ENCODE results near the gene CENPX.
A peak's percentile ranks its signal among the peaks of the same experiment; 100 is the strongest.

Gene CENPX

DNA sequence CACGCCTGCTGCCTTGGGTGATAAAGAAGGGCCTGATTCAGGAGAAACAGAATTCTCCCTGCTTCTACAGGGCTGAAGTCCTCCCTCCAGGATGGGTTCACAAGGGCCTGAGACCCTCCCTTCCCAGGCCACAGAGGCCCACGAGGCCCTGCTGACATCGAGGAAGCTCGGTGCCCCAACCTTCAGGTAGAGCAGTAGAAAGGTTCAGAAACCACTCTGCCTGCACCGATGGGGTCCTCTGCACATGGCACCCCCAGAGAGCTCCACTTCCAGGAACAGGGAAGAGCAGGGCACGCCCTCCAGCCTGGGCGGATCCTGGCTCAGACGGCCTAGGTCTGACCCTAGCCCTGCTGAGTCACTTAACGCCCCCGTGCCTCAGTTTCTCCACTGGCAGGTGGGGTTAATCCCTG lies 773 bp downstream of the CENPX start:
- DNase-seq, result no peak

DNA sequence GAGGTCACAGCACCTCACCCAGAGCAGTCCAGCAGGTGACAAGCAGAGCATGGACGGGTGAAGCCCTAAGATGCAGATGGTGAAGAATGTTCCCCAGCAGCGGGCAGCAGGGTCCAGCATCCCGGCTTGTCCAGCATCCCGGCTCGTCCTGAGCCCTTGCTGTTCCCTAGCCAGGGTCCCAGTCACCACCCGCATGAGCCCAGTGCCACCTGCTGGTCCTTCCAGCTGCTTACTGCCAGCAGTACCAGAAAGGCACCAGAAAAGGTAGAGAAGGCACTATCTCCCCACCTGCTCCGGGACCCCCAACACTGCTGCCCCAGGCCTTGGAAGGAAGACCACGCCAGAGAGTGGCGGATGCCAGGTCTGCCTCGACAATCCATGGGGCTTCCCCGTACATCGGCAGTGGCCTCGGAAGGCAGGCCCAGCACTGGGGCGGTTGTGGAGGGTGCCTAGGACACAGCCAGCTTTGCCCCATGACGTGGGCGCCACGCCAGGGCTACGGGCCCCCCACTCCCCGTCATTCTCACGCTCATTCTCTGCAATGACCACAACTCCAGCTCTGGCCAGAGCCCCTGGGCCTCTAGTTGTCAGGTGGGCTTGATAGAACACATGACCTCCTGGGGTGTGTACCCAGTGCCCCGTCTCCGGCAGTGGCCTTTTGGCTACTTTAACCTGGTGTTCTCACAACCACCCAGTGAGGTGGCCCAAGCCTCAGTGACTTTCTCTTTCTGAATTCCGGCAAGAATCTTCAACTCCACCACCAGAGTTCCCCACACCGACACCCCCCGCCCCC lies 1.4 kb downstream of the CENPX start:
- DNase-seq, result peak; percentile 81

DNA sequence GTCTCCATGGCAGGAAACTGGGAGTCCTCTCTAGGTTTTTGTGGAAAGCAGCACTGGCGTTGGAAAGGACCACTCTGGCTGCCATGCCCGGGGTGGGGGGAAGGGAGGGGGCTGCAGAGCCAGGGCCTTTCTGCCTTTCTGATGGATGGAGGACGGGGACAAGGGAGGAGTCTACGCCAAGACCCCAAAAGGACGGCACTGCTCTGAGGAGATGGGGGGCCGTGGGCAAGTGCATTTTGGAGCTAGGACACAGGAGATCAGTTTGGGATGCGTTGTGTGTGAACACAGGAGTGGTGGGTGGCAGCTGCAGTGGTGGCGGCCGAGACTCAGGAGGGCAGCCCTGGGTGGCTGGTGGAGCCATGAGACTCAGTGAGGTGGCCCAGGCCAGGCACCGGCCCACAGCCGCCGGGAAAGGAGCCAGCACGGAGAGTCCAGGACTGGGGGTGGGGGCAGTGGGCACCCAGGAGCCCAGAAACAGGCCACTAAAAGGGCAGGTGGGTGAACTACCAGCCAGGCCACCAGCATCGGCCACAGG lies 2.0 kb downstream of the CENPX start:
- DNase-seq, result no peak

DNA sequence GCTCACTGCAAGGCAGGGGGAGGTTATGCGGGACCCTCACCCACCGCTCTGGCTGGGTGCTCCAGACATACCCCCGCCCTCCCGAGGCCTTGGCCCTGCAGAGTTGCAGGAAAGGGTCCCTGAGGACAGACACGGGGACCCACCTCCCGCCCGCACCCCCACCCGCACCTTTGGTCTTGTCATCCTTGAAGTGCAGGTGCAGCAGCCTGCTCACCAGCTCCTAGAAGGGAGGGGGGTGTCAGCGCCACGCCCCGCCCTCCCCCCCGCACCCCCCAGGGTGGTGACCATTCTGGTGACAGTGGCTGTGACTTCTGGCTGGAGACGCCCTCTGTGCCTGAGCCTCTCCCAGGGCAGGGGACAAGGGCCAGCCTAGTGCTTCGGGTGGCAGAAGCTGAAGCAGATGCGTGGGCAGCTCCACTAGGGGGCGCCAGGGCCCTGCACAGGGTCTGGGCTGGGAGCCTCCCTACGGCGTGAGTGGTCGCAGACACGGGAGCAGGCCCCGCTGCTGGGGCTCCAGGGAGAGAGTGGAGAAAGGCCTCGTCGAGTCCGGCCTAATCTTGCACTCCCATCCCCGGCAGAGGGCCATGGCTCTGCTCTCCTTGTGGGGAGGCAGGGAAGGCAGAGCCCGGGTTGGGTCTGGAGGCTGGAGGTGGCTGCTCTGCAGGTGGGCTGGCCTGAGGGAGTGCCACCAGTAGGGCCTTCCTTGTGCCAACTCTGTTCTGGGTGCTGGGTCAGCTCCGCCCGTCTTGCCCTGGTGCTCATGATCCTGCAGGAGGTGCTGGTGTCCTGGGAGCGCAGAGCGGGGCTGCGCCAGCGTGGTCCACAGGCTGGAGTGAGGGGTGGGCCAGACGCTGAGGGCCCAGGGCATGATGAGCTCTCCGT lies 2.7 kb downstream of the CENPX start:
- no peak for DNase-seq

DNA sequence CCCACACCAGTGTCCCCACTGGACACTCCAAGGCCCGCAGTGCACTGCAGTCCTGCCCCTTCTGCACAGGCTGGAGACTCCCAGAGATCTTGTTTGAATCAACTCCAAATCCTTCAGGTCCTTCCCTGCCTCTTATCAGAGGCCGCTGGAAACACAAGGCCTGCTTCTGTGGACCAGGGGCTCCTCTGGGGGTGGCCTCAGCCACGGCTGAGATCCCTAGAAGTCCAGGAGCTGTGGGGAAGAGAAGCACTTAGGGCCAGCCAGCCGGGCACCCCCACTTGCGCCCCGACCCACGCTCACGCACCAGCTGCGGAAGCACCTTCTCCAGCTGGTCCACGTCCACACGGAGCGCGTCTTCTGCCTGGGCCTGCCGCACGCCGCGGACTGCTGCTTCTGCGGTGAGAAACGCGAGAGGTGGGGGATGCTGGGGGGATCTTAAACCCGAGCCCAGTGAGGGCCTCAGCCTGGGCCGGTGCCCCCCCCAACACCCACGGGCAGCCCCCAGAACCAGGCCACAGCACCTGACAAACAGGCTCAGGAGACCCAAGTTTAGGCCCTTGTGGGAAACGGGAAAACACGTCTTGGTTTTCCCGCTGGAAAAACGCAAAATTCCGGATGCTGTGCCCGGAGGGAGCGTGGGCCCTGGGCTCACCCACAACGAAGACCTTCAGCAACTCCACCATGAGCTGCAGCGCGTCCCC lies 3.5 kb downstream of the CENPX start:
- no peak for DNase-seq

DNA sequence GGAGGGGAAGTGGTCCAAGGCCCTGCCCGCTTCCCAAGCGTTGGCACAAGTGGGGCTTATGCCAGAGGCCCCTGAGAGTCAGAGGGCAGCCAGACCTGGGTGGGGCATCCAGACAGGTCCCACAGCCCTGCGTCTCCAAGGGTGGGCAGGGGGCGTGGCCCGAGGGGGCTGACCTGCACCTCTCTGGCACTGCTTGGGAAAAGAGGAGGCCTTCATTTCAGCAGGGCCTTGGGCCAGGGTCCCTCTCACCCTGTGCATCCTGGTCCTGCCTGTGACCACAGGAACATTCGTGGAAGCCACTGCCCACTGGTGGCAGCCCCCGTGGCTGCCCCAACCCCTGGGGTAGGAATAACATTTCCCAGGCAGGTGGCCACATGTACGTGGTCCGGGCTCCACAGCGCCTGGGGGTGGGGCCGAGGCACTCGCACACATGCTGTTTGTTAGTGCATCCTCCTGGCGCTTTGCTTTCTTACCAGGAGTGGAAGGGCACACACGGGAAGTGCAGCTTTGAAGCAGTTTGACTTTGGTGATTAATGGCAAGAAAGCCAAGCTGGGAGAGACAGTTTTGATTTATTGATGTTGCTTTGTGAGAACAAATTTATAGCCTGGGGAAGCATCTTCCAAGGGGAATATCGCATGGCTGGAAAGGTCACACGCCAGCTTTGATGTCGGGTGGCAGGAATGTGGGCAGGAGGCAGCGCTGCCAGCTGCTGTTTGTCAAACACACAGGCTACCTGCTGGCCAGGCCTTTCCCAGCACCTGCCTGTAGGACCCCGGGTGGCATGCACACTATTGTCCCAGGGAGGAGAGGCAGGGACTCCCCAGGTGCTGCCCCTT lies 4.3 kb downstream of the CENPX start:
- no peak for DNase-seq

DNA sequence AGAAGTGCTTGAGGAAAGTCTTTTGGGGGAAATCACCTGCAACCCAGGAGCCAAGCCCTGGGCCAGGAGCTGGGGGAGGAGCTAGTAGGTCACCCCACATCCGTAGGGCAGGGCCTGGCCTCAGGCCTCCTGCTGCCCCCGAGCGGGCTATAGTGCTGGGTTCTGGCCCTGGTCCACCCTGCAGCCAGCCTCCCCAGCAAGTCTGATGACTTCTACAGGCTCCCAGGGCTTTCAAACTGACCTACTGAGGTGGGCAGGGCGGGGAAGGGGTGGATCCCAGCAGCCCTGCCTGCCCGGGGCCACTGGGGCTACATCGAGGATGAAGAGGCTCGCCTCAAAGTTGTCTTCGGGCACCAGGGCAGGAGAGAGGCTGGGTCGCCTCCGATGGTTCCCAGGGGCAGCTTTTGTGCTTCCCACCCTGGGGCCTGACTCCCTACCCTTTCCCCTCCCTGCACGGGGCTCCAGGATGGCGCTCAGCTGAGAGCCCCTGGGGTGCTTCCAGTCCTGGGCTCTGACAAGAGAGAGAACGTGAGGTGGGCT lies 5.0 kb downstream of the CENPX start:
- DNase-seq, result no peak

DNA sequence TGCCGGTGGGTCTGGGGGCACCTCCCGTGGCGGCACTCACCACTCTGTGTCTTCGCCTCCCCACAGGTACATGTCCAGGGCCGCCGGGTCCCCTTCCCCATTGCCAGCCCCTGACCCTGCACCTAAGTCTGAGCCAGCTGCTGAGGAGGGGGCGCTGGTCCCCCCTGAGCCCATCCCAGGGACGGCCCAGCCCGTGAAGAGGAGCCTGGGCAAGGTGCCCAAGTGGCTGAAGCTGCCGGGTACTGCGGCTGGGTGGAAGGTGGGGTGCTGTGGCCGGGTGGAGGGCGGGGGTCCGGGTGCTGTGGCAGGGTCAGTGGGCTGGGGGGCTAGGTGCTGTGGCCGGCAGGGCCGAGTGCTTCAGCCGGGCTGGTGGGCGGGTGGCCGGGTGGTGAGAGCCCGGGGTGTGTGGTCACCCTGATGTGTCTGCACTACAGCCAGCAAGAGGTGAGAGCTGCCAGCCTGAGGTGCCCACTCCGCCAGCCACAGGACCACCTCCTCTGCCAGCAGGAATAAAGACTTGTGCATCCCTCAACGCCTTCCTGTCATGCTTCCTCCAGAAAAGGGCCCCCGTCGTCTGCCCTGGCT lies 5.7 kb downstream of the CENPX start:
- no peak for DNase-seq

DNA sequence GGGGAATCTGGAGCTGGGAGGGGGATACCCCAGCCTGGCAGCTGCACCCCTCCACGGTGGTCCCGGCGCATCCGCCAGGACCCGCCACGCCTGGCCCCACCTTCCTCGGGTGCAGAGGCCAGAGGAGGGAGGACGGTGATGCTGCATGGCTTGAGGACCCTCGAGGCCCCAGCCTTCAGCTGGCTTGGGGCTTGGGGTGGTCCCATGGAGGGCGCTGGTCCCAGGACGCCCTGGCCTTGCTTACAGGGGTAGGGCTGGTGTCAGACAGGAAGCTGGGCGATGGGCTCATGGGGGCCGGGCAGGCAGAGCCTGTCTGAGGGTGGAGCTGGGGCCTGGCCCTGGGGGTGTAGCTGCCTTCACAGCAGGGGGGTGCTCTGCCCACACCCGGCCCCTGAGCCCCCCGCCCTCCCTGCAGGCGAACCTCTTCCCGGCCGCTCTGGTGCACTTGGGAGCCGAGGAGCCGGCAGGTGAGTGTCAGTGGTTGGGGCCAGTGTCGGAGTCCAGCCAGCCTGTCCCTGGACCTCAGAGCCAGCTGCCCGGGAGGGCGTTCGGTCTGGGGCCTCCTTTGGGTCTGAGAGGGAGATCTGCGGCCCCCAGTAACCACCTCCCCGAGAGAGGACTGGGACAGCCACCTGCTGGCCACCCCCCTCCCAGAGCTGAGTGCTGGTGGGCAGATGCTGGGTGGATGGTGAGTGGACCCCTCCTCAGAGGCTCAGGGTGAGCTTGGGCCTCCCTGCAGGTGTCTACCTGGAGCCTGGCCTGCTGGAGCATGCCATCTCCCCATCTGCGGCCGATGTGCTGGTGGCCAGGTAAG lies 6.4 kb downstream of the CENPX start:
- no peak for DNase-seq

DNA sequence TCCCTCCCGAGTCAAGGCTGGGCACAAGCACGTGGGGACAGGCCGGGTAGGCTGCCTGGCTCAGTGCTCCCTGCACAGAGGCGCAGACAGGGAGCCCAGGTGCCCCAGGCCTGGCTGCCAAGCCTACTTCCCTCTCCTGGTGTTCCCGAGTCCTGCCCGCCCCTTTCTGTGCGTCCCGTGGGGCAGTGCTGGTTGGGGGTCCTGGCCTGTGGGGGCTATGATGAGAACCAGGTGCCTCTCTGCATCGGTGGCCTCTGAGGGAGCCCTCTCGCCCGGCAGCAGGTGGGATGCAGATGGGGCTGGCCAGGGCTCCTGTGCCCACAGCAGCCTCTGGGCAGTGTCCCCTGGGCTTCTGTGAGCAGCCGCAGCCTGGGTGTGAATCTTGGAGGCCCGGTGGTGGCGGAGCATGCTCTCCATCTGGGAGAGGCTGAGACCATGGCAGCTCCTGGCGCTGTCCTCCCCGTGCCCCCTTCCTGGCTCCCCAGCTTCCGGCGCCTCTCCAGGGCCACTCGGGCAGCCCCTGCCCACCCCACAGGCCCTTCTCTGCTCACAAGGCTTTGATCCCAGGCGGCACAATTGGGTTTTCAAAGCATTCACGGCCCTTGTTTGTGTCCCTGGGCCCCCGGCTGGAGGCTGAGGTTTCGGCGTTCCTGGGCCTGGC lies 7.2 kb downstream of the CENPX start:
- DNase-seq, result no peak

DNA sequence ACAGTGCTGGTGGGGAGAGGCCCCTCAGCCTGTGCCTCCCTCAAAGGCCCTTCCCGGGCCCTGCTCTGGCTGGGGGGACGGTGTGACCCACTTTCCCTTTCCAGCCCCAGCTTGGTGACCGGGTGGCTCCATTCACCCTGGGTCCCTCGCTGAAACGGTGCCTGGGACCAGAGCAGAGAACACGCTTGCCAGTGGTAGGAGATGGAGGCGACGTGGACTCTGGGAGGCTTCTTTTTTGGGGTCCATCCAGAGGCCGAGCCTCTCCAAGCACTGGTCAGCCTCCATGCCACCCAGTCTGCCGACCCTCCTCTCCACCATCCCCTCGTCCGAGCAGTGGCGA lies 7.7 kb downstream of the CENPX start:
- no peak for DNase-seq

DNA sequence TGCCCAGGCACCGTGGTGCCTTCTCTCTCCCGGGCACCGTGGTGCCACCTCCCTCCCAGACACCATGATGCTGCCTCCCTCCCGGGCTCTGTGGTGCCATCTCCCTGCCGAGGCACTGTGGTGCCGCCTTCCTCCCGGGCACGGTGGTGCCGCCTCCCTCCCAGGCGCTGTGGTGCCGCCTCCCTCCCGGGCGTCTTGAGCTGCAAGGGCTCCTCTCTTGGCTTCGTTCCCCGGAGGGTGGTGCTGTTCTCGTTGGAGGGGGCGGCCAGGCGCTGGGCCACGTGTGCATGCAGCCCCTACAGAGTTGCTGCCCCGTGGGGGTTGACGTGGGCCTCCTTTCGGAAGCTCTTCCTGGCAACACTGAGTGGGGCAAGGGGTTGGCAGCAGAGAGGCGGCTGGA lies 8.2 kb downstream of the CENPX start:
- DNase-seq, result no peak

DNA sequence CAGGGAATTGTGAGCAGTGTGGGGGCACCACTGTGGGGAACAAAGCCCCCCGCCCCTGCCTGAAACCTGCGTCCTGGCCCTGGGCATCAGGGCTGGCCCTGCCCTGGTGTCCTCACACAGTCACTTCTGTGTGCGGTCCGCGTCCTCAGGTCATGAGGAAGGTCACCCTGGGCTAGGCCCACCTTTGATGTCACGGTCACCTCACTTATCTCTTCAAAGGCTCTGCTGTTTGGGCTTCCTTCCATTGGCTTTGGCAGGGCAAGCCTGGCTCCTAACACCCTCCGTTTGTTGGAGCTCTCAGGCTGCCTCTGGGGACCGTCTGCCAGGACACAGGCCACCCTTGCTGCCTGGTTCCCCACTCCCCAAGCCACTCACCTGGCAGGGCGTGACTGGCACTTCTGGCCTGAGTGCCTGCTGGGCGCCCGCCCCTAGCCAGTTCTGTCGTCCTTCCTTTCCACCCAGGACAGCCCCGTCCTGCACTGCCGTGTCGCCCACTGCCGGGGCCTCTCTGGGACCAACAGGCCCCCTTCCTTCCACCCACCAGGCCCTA lies 8.8 kb downstream of the CENPX start:
- DNase-seq, result no peak

DNA sequence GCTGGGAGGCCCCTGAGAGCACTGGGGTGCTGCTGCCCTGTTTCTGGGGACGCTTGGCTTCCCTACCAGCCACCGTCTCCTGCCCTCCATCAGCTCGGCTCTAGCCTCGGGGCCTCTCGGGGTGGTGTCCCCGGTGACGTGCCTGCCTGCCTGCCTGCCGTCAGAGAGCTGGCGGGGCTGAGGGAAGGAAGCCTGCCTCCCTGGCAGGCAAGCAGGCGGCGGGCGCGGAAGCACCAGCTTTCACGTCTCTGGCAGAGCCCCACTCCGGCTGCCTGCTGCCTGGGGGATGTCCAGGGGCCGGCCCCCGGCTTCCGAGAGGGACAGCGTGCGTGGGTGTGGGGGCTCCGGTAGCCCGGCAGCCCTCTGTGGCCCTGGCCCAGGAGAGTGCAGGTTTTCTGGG lies 9.3 kb downstream of the CENPX start:
- peak; percentile 75 for DNase-seq

DNA sequence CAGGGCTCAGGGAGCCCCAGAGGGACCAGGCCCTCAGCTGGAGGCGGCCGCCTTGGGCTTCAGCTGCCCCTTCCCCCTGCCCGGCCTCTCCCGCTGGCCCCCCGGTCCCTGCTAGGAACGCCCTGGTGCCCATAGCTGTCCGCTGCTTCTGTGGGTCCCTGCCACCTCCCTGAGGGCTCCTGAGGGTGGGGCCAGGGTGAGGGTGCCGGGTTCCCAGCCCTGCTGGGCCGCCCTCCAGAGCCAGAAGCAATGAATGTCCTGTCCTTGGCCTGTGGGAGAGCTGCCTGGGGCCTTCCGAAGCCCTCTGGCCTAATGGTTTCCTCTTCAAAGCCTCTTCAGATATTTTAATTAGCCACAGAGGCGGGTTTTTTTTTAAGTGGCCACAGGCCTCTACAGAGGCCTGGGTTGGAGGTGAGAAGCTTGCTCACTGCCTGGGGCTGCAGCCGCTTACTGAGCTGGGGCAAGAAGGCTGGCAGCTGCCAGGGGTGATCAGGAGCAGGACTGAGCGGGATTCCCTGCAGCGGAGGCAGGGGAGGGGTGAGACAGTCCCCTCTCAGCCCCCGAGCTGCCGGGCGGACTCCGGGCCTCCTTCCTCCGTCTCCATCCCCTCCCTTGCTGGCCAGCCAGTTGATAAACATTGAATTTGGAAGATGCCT lies 9.9 kb downstream of the CENPX start:
- DNase-seq, result no peak

DNA sequence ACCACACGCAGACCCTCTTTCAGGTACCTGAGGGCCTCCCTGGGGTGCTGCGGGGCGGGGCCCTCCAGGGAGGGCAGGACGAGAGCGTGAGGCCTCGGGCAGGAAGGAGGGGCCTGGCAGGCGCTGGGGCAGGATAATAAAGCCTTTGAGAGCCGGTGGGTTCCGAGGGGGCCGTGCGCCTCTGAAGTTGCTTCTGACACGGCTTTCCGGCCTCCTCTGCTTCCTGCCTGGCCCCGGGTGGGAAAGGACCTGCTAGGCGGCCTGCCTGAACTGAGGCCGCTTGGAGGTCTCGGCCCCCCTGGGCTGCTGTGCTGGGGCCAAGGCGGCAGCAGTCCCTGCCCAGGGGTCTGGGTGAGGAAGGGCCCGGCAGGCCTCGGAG lies 10.4 kb downstream of the CENPX start:
- DNase-seq, result no peak

DNA sequence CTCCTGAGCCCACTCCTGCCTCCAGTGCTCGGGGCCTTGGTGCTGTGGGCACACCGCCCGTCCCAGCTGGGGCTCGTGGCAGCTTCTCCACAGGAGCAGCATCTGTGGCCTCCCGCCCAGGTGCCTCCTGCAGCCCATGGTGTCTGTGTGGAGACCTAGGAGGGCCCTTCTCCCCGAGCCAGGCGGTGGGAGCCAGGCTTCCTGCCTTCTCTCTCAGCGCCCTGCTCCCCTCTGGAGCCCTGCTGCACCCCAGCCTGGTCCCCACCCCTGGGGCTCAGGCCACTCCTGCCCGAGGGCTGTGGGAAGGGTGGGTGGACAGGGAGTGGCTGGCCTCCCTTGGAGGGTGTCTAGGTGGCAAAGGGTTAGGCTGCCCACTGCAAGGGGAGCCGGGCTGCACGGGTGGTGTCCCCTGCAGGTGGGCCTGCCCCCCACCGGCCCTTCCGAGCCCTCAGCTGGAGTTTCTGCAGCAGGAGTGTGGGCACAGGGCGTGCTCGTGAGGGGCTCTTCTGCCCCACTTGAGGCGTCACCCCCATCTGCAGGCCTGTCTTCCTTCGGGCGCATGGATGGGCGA lies 11.0 kb downstream of the CENPX start:
- no peak for DNase-seq

DNA sequence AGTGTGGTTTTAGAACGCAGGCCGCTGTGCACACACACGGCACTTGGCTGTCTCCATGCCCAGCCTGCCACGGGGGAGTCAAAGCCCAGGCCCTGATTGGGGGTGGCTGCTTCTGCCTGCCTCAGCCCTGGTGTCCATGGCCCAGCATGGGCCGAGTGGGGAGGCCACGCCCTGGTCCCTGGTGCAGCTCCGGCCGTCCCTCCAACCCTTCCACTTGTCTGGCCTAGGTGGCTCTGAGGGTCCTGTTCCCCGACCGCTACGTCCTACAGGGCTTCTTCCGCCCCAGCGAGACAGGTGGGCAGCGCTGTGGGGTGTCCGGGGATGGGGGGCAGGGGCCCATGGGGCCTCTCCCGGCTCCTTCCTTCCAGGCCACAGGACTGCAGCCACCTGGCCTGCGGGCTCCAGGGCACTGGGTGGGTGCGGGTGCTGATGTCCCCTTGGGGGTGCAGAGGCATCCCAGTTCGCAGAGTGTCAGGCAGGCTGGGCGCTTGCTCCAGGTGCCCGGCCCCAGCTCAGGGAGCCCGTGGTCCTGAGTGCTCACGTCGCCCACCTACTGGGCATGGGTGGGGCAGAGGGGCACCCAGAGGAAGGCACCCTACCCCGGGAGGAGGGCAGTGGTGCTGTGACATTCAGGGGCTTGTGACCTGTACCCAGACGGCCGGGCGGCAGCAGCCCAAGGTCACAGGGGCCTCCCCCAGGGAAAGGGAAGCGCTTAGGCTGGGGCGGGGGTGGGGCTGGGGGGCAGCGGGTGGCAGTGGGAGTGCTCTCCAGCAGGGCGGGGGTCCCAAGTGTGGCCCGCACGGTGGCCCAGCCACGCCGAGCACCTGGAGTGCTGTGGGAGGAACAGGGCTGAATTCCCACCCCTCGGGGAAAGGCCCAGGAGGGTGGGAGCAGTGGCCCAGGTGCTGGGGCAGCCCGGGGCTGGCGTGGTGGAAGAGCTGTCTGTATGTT lies 11.8 kb downstream of the CENPX start:
- DNase-seq, result no peak
